ENCODE measurements around the gene RMDN2. TPM values are rescaled to one million over a fixed set of nuclear protein-coding genes. Genes with fewer than 3 reads are reported as not detected.
"Not testable (repeated sequence)": the region's sequence is repeated elsewhere in the genome, so short reads cannot be mapped to it uniquely, and the experiment has no call there.

Gene RMDN2
- total RNA-seq, 2 experiments from 2014 or later, result 1.8 to 2.1 TPM

DNA sequence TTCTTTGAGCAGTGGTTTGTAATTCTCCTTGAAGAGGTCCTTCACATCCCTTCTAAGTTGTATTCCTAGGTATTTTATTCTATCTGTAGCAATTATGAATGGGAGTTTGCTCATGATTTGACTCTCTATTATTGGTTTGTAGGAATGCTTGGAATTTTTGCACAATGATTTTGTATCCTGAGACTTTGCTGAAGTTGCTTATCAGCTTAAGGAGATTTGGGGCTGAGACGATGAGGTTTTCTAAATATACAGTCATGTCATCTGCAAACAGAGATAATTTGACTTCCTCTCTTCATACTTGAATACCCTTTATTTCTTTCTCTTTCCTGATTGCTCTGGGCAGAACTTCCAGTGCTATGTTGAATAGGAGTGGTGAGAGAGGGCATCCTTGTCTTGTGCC is 12.5 kb downstream of the RMDN2 start:
- POLR2A ChIA-PET; H3K4me3 Mint-ChIP-seq; H3K27ac Mint-ChIP-seq; DNase-seq; intact Hi-C loops (cut with micrococcal nuclease); H3K27me3 Mint-ChIP-seq; CTCF ChIA-PET: not testable (repeated sequence)
- Mint-ChIP-seq H3K36me3 (peaks cover 24% of the 10 kb centered on the region), H3K4me1 (ENCODE audit: low read depth) (peaks cover 15% of the 10 kb centered on the region), H3K9me3 (peaks cover 22% of the 10 kb centered on the region)

- Mint-ChIP-seq H3K9me3 (peaks cover 22% of the 10 kb centered on the region), H3K36me3 (peaks cover 23% of the 10 kb centered on the region)
- POLR2A ChIA-PET; H3K27ac Mint-ChIP-seq; DNase-seq; CTCF ChIA-PET; intact Hi-C loops (cut with micrococcal nuclease); H3K4me1 Mint-ChIP-seq (ENCODE audit: low read depth); H3K27me3 Mint-ChIP-seq; H3K4me3 Mint-ChIP-seq: not testable (repeated sequence)
Measured at GRCh38 chr2:37941267-37941666, 16.2 kb downstream of the RMDN2 start.

- no peaks in the 10 kb centered on the region for H3K4me1 Mint-ChIP-seq (ENCODE audit: low read depth)
- CTCF ChIA-PET, result no interaction called here
- POLR2A ChIA-PET, result no interaction called here
- no peak overlapping the region for H3K4me3 Mint-ChIP-seq
- peaks cover 13% of the 10 kb centered on the region for H3K36me3 Mint-ChIP-seq
- H3K27me3 Mint-ChIP-seq, result peaks cover under 1% of the 10 kb centered on the region
- H3K9me3 Mint-ChIP-seq, result peaks cover 11% of the 10 kb centered on the region
- intact Hi-C loops (cut with micrococcal nuclease), result no loop called here
- H3K27ac Mint-ChIP-seq, result no peak overlapping the region
- no peak for DNase-seq
Measured at GRCh38 chr2:37944268-37944667, 19.2 kb downstream of the RMDN2 start.

GRCh38 chr2:37947306-37947705 is 22.2 kb downstream of the RMDN2 start:
- CTCF ChIA-PET, result interaction anchor here (0.9 kb wide), 1 partner anchor 9 kb away, joined by 3 read pairs; no protein-coding TSS in a partner anchor
- Mint-ChIP-seq H3K27ac (no peak overlapping the region), H3K4me1 (ENCODE audit: low read depth) (no peaks in the 10 kb centered on the region), H3K36me3 (no peaks in the 10 kb centered on the region), H3K9me3 (no peaks in the 10 kb centered on the region), H3K27me3 (no peaks in the 10 kb centered on the region), H3K4me3 (no peak overlapping the region)
- no peak for DNase-seq
- intact Hi-C loops (cut with micrococcal nuclease), result no loop called here
- POLR2A ChIA-PET, result no interaction called here

GRCh38 chr2:37962018-37962739 is 37.1 kb downstream of the RMDN2 start:
- POLR2A ChIA-PET; DNase-seq; H3K27ac Mint-ChIP-seq; H3K27me3 Mint-ChIP-seq; H3K4me3 Mint-ChIP-seq; intact Hi-C loops (cut with micrococcal nuclease); CTCF ChIA-PET; H3K4me1 Mint-ChIP-seq (ENCODE audit: low read depth): not testable (repeated sequence)
- Mint-ChIP-seq H3K36me3 (peaks cover 24% of the 10 kb centered on the region), H3K9me3 (peaks cover 29% of the 10 kb centered on the region)

- peaks cover 29% of the 10 kb centered on the region for H3K9me3 Mint-ChIP-seq
- H3K27me3 Mint-ChIP-seq; H3K4me3 Mint-ChIP-seq; POLR2A ChIA-PET; CTCF ChIA-PET; H3K4me1 Mint-ChIP-seq (ENCODE audit: low read depth); H3K27ac Mint-ChIP-seq; DNase-seq; intact Hi-C loops (cut with micrococcal nuclease): not testable (repeated sequence)
- peaks cover 25% of the 10 kb centered on the region for H3K36me3 Mint-ChIP-seq
Measured at GRCh38 chr2:37962740-37963121, 37.6 kb downstream of the RMDN2 start.

- H3K27me3 Mint-ChIP-seq; DNase-seq; H3K4me3 Mint-ChIP-seq; intact Hi-C loops (cut with micrococcal nuclease); POLR2A ChIA-PET; H3K27ac Mint-ChIP-seq; CTCF ChIA-PET; H3K4me1 Mint-ChIP-seq (ENCODE audit: low read depth): not testable (repeated sequence)
- peaks cover 23% of the 10 kb centered on the region for H3K36me3 Mint-ChIP-seq
- peaks cover 26% of the 10 kb centered on the region for H3K9me3 Mint-ChIP-seq
Measured at GRCh38 chr2:37963901-37964300, 38.8 kb downstream of the RMDN2 start.

DNA sequence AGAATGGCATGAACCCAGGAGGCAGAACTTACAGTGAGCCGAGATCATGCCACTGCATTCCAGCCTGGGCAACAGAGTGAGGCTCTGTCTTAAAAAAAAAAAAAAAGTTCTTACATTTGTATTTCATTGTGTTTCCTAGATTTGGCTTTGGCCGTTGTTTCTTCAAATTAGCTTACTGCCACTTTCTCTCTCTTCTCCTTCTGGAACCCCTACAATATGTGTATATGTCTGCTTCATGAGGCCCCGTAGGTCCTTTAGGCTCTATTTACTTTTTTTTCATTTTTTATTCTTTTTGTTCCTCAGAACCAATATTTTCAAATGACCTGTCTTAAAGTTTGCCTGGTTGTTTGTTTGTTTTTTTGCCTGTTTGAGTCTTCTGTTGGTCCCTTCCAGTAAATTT is 41.2 kb downstream of the RMDN2 start:
- ChIA-PET POLR2A (no interaction called here), CTCF (interaction anchor here (0.6 to 0.8 kb wide), 2 partner anchors 151 to 206 kb away, joined by 3 read pairs; no protein-coding TSS in a partner anchor)
- no peak overlapping the region for H3K4me3 Mint-ChIP-seq
- no peak overlapping the region for H3K27ac Mint-ChIP-seq
- H3K27me3 Mint-ChIP-seq, result peaks cover 4% of the 10 kb centered on the region
- H3K36me3 Mint-ChIP-seq, result peaks cover 14% of the 10 kb centered on the region
- intact Hi-C loops (cut with micrococcal nuclease), result no loop called here
- peaks cover 13% of the 10 kb centered on the region for H3K9me3 Mint-ChIP-seq
- DNase-seq, result no peak
- no peaks in the 10 kb centered on the region for H3K4me1 Mint-ChIP-seq (ENCODE audit: low read depth)

DNA sequence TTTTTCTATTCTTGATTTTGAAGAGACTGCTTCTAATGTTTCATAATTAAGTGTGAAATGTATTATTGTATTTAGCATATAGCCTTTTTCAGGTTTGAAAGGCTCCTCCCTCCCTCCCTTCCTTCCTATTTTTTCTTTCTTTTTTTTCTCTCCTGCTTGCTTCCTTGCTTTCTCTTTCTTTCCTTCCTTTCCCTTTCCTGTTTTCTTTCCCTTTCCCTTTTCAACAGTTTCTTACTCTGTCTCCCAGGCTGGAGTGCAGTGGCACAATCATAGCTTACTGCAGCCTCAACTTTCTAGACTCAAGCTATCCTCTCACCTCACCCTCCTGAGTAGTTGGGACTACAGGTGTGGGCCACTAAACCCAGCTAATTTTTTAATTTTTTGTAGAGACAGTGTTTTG is 44.6 kb downstream of the RMDN2 start:
- Mint-ChIP-seq H3K36me3 (peaks cover 12% of the 10 kb centered on the region), H3K4me1 (ENCODE audit: low read depth) (no peaks in the 10 kb centered on the region), H3K27me3 (peaks cover 5% of the 10 kb centered on the region), H3K9me3 (peaks cover 9% of the 10 kb centered on the region), H3K4me3 (no peak overlapping the region), H3K27ac (no peak overlapping the region)
- intact Hi-C loops (cut with micrococcal nuclease), result no loop called here
- ChIA-PET CTCF (no interaction called here), POLR2A (no interaction called here)
- no peak for DNase-seq

DNA sequence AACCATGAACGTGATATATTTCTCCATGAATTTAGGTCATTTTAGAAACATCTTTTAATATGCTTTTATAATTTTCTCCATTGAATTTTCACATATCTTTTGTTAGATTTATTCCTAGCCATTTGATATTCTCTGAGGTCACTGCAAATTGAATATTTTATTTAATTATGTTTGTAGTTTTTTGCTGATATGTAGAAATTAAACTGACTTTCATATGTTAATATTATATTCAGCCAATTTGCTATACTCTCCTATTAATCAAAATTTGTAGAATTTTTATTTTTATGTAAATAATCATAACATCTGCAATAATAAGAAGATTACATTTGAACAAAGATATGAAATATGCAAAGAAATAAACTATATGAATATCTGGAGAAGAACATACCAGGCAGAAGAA is 46.9 kb downstream of the RMDN2 start:
- H3K4me3 Mint-ChIP-seq, result no peak overlapping the region
- no peaks in the 10 kb centered on the region for H3K4me1 Mint-ChIP-seq (ENCODE audit: low read depth)
- ChIA-PET POLR2A (no interaction called here), CTCF (no interaction called here)
- peaks cover 5% of the 10 kb centered on the region for H3K36me3 Mint-ChIP-seq
- DNase-seq, result no peak
- intact Hi-C loops (cut with micrococcal nuclease), result no loop called here
- no peak overlapping the region for H3K27ac Mint-ChIP-seq
- peaks cover 3% of the 10 kb centered on the region for H3K9me3 Mint-ChIP-seq
- peaks cover 1% of the 10 kb centered on the region for H3K27me3 Mint-ChIP-seq

DNA sequence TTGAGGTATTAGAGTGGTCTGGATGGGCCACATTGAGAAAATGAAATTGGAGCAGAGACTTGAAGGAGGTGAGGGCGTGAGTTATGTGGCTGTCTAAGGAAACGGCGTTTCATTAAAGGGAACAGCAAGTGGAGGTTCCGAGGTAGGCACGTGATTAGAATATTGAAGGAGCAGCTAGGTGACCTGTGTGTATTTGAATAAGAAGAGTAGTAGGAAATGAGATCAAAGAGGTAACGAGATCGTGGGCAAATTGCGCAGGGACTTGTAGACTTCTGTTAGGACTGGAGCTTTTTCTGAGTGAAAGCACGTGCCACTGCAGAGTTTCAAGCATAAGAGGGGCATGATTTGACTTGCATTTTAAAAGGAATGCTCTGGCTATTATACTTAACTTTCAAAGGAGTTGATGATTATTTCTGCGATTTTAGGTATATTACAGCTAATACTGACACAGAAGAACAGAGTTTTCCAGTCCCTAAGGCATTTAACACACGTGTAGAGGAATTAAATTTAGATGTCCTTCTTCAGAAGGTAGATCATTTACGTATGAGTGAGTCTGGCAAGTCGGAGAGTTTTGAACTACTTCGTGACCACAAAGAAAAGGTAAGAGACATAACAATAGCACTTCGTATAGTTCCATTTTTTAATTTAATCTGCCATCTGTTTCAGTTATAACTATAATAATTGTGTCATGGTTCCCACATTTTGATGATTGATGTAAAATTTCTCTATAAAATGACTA is 48.7 kb downstream of the RMDN2 start:
- ChIA-PET CTCF (no interaction called here), POLR2A (no interaction called here)
- DNase-seq, result no peak
- H3K9me3 Mint-ChIP-seq, result no peaks in the 10 kb centered on the region
- no peak overlapping the region for H3K4me3 Mint-ChIP-seq
- no peaks in the 10 kb centered on the region for H3K4me1 Mint-ChIP-seq (ENCODE audit: low read depth)
- H3K27ac Mint-ChIP-seq, result no peak overlapping the region
- H3K36me3 Mint-ChIP-seq, result peaks cover 2% of the 10 kb centered on the region
- intact Hi-C loops (cut with micrococcal nuclease), result no loop called here
- H3K27me3 Mint-ChIP-seq, result peaks cover 1% of the 10 kb centered on the region

DNA sequence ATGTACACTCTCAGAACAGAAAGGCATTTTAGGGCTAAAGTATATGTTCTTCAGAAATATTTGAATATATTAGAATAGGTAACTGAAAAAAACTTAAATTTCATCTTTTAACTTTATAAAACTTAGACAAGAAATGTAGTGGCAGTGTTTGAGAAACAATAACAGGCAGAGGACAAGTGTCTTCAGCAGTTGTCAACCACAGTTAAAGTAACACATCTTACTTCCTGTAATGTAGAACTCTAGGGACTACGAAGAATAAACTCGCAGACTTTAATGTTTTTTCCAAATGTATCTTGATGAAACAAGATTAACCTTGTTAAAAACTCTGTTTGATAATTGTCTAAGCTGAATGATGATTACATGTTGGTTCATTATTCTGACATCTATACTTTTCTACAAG is 50.7 kb downstream of the RMDN2 start:
- CTCF ChIA-PET, result no interaction called here

DNA sequence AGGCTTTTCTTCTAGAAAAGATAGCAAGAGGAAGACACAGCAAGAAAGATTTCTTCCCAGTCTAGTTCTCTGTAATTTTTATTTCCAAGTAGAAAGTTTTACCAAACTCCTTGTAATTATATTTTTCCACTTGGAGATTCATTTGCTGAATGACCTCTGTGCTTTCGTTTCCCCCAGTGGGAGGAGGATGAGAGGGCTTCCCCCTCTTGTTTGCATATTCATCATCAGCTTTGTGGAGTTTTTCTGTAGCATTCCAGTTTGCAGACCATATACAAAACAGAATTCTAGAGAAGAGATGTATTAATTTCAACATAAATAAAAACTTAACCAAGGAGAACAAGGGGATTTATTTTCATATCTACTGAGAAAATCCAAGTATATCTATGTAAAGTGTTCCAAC is 51.3 kb downstream of the RMDN2 start:
- Mint-ChIP-seq H3K27me3 (peaks cover 1% of the 10 kb centered on the region), H3K9me3 (no peaks in the 10 kb centered on the region), H3K36me3 (peaks cover 2% of the 10 kb centered on the region), H3K4me1 (ENCODE audit: low read depth) (no peaks in the 10 kb centered on the region), H3K4me3 (no peak overlapping the region), H3K27ac (no peak overlapping the region)
- DNase-seq, result no peak
- ChIA-PET POLR2A (no interaction called here), CTCF (no interaction called here)
- intact Hi-C loops (cut with micrococcal nuclease), result no loop called here

More for the DNA sequence above, 50.7 kb downstream of the RMDN2 start:
- H3K9me3 Mint-ChIP-seq, result no peaks in the 10 kb centered on the region
- H3K36me3 Mint-ChIP-seq, result peaks cover 2% of the 10 kb centered on the region
- H3K4me1 Mint-ChIP-seq (ENCODE audit: low read depth), result no peaks in the 10 kb centered on the region
- no peak overlapping the region for H3K27ac Mint-ChIP-seq
- no peak overlapping the region for H3K4me3 Mint-ChIP-seq
- peaks cover 1% of the 10 kb centered on the region for H3K27me3 Mint-ChIP-seq
- DNase-seq, result no peak
- POLR2A ChIA-PET, result no interaction called here
- intact Hi-C loops (cut with micrococcal nuclease), result no loop called here
